Astrocyte of the cerebellum (primary cell): ENCODE measurements around the gene ICAM3.

Source experiments
- DNase-seq: peaks from one replicate; pipeline ENCODE4 v3.0.0-alpha.2; 2011; ENCODE audit warnings: low read depth
- H3K4me3 ChIP-seq: 2 replicates; pipeline ENCODE4 v1.5.1; 2011; ENCODE audit warnings: mild to moderate bottlenecking, low read depth, low read length, moderate library complexity
- in situ Hi-C: cut with HindIII; loops from 2 replicates; pipeline ENCODE4 v1.10.0; 2017; ENCODE audit warnings: low sequenced_read_pairs
- TF ChIP-seq, protein P1 (sequence below): IDR thresholded peaks from 2 replicates; pipeline ENCODE4 v1.5.1; 2012; ENCODE audit warnings: low read length, low read depth, moderate library complexity, mild to moderate bottlenecking; ENCODE audit errors: missing control alignments

ICAM3 gene

DNA sequence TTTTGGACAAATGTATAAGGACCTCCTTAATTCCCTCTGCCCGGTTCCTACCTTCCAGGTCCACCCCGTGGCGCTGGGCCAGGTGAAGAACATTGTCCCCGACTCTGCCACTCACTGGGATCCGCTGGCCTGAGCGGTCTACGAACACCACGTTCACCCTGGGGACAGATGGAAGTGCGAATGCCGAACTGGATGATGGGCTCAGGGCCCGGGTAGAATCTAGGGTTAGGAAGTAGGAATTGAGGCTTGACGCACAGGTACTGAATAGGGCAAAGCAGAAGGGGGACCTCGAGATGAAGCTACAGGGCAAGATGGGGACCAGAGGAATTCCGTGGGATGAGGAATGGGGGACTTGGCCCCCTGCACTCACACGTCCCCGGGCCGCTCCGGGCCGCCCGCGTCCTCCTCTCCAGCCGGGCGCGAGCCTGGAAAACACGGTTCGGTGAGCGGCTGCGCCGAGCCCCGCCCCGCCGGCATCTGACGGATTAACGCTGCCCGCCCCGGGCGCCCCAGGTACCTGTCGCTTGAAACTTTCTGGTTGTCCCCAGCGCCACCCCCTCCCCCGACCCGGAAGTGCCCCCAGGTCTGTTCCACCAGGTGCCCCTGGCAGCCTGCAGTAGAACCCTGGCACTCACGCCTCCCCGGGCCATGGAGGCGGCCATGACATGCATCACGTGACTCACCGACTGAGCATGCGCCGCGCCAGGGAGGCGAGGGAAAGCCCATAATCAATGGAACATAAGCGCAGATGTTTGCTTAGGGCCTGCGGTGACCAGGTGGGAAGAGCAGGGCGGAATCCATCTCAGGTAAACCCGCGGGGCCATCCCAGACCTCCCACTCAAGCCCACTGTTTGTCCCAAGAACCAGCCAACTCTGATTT is 23.8 kb downstream of the ICAM3 start, which contains the start of gene FDX2:
TSS of gene FDX2 (minus strand) at position 681 of the 880 bp plus-strand sequence. CDS start at position 662, 19 bp downstream.
- H3K4me3 ChIP-seq, result peak within 1 kb of the TSS; percentile 81
- in situ Hi-C loops, result no loop called here
- TF ChIP-seq, protein P1, sequence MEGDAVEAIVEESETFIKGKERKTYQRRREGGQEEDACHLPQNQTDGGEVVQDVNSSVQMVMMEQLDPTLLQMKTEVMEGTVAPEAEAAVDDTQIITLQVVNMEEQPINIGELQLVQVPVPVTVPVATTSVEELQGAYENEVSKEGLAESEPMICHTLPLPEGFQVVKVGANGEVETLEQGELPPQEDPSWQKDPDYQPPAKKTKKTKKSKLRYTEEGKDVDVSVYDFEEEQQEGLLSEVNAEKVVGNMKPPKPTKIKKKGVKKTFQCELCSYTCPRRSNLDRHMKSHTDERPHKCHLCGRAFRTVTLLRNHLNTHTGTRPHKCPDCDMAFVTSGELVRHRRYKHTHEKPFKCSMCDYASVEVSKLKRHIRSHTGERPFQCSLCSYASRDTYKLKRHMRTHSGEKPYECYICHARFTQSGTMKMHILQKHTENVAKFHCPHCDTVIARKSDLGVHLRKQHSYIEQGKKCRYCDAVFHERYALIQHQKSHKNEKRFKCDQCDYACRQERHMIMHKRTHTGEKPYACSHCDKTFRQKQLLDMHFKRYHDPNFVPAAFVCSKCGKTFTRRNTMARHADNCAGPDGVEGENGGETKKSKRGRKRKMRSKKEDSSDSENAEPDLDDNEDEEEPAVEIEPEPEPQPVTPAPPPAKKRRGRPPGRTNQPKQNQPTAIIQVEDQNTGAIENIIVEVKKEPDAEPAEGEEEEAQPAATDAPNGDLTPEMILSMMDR, result no peak
- DNase-seq, result peak; percentile 45

DNA sequence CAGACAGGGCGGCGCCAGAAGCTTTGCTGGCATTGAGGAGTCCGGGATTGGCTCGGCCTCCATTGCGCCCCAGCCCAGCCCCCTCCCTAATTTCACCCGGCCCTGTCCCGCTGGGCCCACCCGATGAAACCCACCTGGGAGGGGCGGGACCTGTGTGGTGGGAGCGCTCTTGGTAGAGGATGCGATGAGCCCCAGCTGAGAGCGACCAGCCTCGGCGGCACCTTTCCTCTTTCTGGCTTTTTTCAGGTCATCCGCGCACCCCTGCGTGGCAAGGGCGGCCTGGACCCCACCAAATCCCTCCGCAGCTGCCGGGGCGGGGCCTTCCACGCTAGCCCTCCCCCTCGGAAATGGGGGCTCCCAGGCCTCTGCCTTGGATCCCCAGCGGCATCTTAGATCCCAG is 30.0 kb downstream of the ICAM3 start, which contains the start of gene ZGLP1:
TSS of gene ZGLP1 (minus strand) at position 393 of the 400 bp plus-strand sequence.
- TF ChIP-seq, protein P1, result no peak
- DNase-seq, result no peak
- H3K4me3 ChIP-seq, result no peak within 1 kb of the TSS
- in situ Hi-C loops, result no loop called here

DNA sequence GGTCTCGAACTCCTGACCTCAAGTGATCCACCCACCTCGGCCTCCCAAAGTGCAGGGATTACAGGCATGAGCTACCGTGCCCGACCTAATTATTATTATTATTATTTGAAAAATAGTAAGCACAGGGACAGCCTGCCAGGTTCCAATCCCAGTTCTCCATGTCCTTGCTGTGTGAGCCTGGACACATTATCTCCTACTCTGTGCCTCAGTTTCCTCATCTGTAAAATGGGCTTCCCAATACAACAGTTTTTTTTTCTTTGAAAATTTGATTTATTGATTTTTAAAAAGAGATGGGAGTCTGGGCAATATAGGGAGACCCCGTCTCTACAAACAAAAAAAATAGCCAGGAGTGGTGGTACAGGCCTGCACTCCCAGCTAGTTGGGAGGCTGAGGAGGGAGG is 33.1 kb downstream of the ICAM3 start:
- in situ Hi-C loops, result no loop called here
- no peak overlapping the region for H3K4me3 ChIP-seq
- TF ChIP-seq, protein P1, result no peak
- no peak for DNase-seq

DNA sequence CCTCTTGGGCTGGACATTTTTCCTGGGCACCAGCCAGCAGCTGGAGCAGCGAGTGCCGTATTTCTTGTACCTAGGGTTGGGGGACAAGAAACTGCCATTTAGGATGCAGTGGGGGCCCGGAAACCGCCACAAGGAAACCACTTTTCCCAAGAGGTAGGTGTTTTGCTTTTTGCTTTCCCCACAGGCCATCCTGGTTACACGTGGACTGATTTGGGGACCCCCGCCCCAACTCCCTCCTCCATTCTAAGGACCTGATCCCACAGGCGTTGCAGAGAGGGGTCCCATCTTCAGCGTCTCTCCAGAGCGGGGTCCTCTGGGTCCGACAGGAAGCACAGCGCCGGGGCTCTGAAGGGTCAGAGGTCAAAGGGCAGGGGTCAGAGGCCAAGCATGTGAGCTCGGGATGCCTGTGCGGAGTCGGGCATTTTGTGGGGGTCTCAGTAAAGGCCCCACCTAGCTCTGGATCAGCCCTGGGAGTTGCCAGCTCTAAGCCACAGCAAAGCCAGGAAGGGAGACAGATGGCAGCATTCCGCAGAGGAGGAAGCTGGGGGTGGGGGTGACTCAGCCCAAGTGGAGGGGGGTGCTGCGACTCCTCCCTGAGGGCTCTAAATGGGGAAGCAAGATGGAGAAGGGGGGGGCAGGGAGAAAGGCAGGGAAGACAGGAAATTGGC is 34.2 kb downstream of the ICAM3 start:
- in situ Hi-C loops, result no loop called here
- H3K4me3 ChIP-seq, result no peak overlapping the region
- DNase-seq, result no peak
- TF ChIP-seq, protein P1, result no peak

DNA sequence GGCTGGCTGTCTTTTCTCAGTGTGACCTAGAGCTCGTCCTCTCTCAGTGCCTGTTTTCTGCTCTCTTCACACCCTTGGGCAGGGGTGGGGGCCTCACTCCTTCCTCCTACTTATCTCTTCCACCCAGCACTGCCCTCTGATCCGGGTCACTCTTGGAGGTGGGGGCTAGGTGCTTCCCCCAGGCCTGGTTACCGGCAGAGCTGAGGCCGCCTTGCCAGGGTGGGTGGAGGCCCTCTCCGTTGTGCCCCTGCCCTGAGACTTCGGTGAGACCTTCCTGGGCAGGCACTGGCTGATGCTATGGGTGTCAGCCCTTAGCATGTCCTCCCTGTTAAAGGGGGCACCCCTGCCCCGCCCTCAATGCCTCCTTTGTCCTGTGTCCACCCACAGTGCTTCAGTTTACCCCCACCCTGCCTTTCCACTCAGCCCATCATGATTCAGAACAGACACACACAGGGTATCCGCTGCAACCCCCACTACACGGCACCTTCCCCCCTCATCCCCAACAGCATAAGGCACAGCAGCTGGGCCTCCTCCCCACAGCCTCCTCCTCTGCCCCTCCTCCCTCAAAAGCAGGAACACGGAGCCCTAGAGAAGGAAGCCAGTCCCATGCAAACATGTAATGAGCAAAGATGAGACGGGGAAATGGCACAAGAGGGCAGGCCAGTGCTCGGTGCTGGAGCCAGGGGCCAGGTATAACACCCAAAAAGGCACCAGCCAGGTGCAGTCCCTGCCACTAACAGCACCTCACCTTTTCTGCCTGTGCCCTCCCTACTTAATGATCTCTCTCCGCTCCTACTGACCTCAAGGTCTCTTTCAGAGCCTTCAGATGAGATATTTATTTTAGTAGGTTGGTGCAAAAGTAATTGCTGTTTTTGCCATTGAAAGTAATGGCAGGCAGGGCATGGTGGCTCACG is 39.6 kb downstream of the ICAM3 start:
- DNase-seq, result no peak
- H3K4me3 ChIP-seq, result no peak overlapping the region
- in situ Hi-C loops, result no loop called here
- TF ChIP-seq, protein P1, result no peak

DNA sequence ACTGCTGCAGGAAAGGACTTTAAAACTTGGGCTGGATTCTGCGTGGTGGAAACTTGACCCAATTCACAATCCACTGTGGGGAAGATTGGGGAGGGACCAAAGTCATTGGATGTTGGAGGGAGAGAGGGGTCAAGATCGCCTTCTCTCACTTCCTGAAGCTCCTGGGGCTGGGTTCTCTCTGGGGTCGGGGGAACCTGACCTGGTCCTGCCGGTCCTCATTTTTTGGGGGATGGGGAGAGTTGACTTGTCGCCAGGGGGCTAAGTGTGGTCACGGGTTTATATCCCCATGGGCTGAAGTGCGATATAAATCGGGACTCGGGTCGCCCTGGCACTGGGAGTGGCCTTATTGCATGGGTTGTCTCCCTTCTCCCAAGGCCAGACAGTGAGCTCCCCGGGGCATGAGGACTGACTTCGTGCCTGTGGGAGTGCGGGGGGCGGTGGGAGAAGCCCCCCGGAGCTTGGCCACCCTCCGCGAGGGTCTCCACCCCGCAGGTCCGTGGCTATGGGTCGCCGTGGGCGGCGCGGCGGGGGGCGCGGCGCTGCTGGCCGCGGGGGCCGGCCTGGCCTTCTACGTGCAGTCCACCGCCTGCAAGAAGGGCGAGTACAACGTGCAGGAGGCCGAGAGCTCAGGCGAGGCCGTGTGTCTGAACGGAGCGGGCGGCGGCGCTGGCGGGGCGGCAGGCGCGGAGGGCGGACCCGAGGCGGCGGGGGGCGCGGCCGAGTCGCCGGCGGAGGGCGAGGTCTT is 43.4 kb downstream of the ICAM3 start:
- in situ Hi-C loops, result no loop called here
- no peak for DNase-seq
- TF ChIP-seq, protein P1, result no peak
- no peak overlapping the region for H3K4me3 ChIP-seq
